Measurements from ENCODE around the gene ANO6. TPM values are rescaled to one million over a fixed set of nuclear protein-coding genes. Genes with fewer than 3 reads are reported as not detected.

Gene ANO6
- total RNA-seq, 1 experiment from 2014 or later, result 59.3 TPM

DNA sequence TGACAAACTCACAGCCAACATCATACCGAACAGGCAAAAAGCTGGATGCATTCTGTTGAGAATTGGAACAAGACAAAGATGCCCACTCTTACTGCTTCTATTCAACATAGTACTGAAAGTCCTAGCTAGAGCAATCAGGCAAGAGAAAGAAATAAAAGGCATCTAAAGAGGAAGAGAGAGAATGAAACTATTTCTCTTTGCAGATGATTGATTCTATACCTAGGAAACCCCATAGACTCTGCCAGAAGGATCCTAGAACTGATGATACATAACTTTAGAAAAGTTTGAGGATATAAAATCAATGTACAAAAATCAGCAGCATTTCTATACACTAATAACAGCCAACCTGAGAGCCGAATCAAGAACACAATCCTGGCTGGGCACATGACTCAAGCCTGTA is 6.1 kb upstream of the ANO6 start:
- CTCF ChIA-PET, result no interaction called here
- no TSS peak for BruUV-seq (replicated peaks)
- intact Hi-C loops (cut with micrococcal nuclease; ENCODE audit: unreplicated experiment), result no loop called here
- Histone ChIP-seq H3K4me3 (ENCODE audit: low read depth, low read length, poor library complexity, severe bottlenecking) (no peak overlapping the region), H3K9me3 (ENCODE audit: low read depth, low read length, poor library complexity, severe bottlenecking) (no peaks in the 10 kb centered on the region), H3K27me3 (replicated peaks; ENCODE audit: insufficient read depth, low read depth, low read length, poor library complexity) (no peaks in the 10 kb centered on the region), H3K36me3 (ENCODE audit: insufficient read depth, low read length, poor library complexity, severe bottlenecking) (no peaks in the 10 kb centered on the region), H3K27ac (ENCODE audit: low read depth, low read length, poor library complexity, severe bottlenecking) (no peak overlapping the region), H3K4me1 (ENCODE audit: insufficient read depth, low read length, poor library complexity, severe bottlenecking) (peaks cover 6% of the 10 kb centered on the region)
- POLR2A ChIA-PET (ENCODE audit: low non-redundant PET), result no interaction called here
- no peak for DNase-seq (ENCODE audit: low spot score)
- TF ChIP-seq, protein P1, sequence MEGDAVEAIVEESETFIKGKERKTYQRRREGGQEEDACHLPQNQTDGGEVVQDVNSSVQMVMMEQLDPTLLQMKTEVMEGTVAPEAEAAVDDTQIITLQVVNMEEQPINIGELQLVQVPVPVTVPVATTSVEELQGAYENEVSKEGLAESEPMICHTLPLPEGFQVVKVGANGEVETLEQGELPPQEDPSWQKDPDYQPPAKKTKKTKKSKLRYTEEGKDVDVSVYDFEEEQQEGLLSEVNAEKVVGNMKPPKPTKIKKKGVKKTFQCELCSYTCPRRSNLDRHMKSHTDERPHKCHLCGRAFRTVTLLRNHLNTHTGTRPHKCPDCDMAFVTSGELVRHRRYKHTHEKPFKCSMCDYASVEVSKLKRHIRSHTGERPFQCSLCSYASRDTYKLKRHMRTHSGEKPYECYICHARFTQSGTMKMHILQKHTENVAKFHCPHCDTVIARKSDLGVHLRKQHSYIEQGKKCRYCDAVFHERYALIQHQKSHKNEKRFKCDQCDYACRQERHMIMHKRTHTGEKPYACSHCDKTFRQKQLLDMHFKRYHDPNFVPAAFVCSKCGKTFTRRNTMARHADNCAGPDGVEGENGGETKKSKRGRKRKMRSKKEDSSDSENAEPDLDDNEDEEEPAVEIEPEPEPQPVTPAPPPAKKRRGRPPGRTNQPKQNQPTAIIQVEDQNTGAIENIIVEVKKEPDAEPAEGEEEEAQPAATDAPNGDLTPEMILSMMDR (conservative IDR thresholded peaks at IDR 0.05; ENCODE audit: low read depth, low read length), result no peak
- TF ChIP-seq EZH2 (IDR thresholded peaks at IDR 0.05; ENCODE audit: borderline replicate concordance, low read depth, low read length, poor library complexity, severe bottlenecking), result no peak

DNA sequence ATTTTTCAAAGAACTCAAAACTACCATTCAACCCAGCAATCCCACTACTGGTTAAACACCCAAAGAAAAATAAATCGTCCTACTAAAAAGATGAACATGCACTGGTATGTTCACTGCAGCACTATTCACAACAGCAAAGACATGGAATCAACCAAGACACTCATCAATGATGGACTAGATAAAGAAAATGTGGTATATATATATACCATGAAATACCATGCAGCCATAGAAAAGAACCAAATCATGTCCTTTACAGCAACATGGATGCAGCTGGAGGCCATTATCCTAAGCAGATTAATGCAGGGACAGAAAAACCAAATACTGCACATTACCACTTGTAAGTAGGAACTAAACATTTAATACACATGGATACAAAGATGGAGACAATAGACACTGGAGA is 3.8 kb upstream of the ANO6 start:
- intact Hi-C loops (cut with micrococcal nuclease; ENCODE audit: unreplicated experiment), result no loop called here
- Histone ChIP-seq H3K27me3 (replicated peaks; ENCODE audit: insufficient read depth, low read depth, low read length, poor library complexity) (no peaks in the 10 kb centered on the region), H3K27ac (ENCODE audit: low read depth, low read length, poor library complexity, severe bottlenecking) (no peak overlapping the region), H3K4me3 (ENCODE audit: low read depth, low read length, poor library complexity, severe bottlenecking) (no peak overlapping the region), H3K4me1 (ENCODE audit: insufficient read depth, low read length, poor library complexity, severe bottlenecking) (peaks cover 6% of the 10 kb centered on the region), H3K36me3 (ENCODE audit: insufficient read depth, low read length, poor library complexity, severe bottlenecking) (no peaks in the 10 kb centered on the region), H3K9me3 (ENCODE audit: low read depth, low read length, poor library complexity, severe bottlenecking) (no peaks in the 10 kb centered on the region)
- no peak for DNase-seq (ENCODE audit: low spot score)
- BruUV-seq (replicated peaks), result no TSS peak
- TF ChIP-seq, protein P1 (conservative IDR thresholded peaks at IDR 0.05; ENCODE audit: low read depth, low read length), result no peak
- TF ChIP-seq EZH2 (IDR thresholded peaks at IDR 0.05; ENCODE audit: borderline replicate concordance, low read depth, low read length, poor library complexity, severe bottlenecking), result no peak
- ChIA-PET POLR2A (ENCODE audit: low non-redundant PET) (no interaction called here), CTCF (no interaction called here)

DNA sequence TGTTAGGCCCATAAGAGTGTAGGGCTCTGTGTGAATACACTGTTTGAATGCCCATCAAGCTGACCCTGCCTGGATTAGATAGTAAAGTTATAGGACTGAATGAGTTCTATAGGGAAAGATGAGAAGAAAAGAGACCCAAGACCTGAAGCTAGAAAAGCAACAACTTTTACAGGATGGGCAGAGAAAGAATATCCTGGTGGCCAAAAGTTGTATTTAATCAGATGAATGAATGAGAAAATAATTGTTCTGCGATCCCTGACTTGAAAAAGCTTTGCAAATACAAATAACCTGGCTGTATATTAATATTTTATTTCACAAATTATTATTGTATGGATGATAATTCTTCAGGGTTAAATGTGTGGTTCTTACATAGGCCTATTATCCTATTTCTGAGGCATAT is 2.8 kb upstream of the ANO6 start:
- DNase-seq (ENCODE audit: low spot score), result no peak
- H3K36me3 ChIP-seq (ENCODE audit: insufficient read depth, low read length, poor library complexity, severe bottlenecking), result no peaks in the 10 kb centered on the region
- H3K4me1 ChIP-seq (ENCODE audit: insufficient read depth, low read length, poor library complexity, severe bottlenecking), result peaks cover 12% of the 10 kb centered on the region
- ChIA-PET POLR2A (ENCODE audit: low non-redundant PET) (no interaction called here), CTCF (interaction anchor here (0.6 kb wide), 1 partner anchor 14 kb away, joined by 7 read pairs; no protein-coding TSS in a partner anchor)
- H3K4me3 ChIP-seq (ENCODE audit: low read depth, low read length, poor library complexity, severe bottlenecking), result no peak overlapping the region
- H3K9me3 ChIP-seq (ENCODE audit: low read depth, low read length, poor library complexity, severe bottlenecking), result no peaks in the 10 kb centered on the region
- no peaks in the 10 kb centered on the region for H3K27me3 ChIP-seq (replicated peaks; ENCODE audit: insufficient read depth, low read depth, low read length, poor library complexity)
- intact Hi-C loops (cut with micrococcal nuclease; ENCODE audit: unreplicated experiment), result no loop called here
- no peak overlapping the region for H3K27ac ChIP-seq (ENCODE audit: low read depth, low read length, poor library complexity, severe bottlenecking)
- no TSS peak for BruUV-seq (replicated peaks)
- no peak for TF ChIP-seq EZH2 (IDR thresholded peaks at IDR 0.05; ENCODE audit: borderline replicate concordance, low read depth, low read length, poor library complexity, severe bottlenecking)

DNA sequence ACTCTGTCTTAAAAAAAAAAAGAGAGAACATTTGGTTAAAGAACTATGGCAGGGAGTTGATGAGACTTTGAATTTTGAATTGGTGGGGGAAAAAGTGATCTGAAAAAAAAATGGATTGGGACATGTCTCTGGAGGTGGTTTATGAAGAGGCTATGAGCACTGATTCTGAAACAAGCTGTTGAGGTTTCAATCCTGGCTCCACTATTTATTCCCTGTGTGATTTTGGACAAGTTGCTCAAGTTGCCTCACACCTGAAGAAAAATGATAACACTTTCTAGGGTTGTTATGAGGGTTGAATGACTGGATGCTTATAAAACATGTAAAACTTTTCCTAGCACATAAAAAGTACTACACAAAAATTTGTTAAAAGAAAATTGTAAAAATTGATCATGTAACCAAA is 1.8 kb upstream of the ANO6 start:
- CTCF ChIA-PET, result no interaction called here
- H3K9me3 ChIP-seq (ENCODE audit: low read depth, low read length, poor library complexity, severe bottlenecking), result no peaks in the 10 kb centered on the region
- no TSS peak for BruUV-seq (replicated peaks)
- no peak overlapping the region for H3K27ac ChIP-seq (ENCODE audit: low read depth, low read length, poor library complexity, severe bottlenecking)
- POLR2A ChIA-PET (ENCODE audit: low non-redundant PET), result no interaction called here
- H3K4me1 ChIP-seq (ENCODE audit: insufficient read depth, low read length, poor library complexity, severe bottlenecking), result peaks cover 22% of the 10 kb centered on the region
- no peak for DNase-seq (ENCODE audit: low spot score)
- intact Hi-C loops (cut with micrococcal nuclease; ENCODE audit: unreplicated experiment), result loop anchor here (2.0 kb wide), 1 partner anchor 175 kb away; no protein-coding TSS in a partner anchor
- H3K4me3 ChIP-seq (ENCODE audit: low read depth, low read length, poor library complexity, severe bottlenecking), result no peak overlapping the region
- H3K27me3 ChIP-seq (replicated peaks; ENCODE audit: insufficient read depth, low read depth, low read length, poor library complexity), result no peaks in the 10 kb centered on the region
- TF ChIP-seq EZH2 (IDR thresholded peaks at IDR 0.05; ENCODE audit: borderline replicate concordance, low read depth, low read length, poor library complexity, severe bottlenecking), result no peak
- TF ChIP-seq, protein P1 (conservative IDR thresholded peaks at IDR 0.05; ENCODE audit: low read depth, low read length), result no peak
- no peaks in the 10 kb centered on the region for H3K36me3 ChIP-seq (ENCODE audit: insufficient read depth, low read length, poor library complexity, severe bottlenecking)
